ENCODE results near the gene PGM5.
"Not testable (repeated sequence)": the region's sequence is repeated elsewhere in the genome, so short reads cannot be mapped to it uniquely, and the experiment has no call there.

PGM5 gene

GRCh38 chr9:68356380-68357118, at the start of gene PGM5:
Gene PGM5 (plus strand): TSS chr9:68356611. CDS start chr9:68357128, 517 bp downstream.
- not testable (repeated sequence) for DNase-seq

- not testable (repeated sequence) for DNase-seq
These were observed 49.3 kb upstream of the PGM5 start for GRCh38 chr9:68307127-68307526.

DNA sequence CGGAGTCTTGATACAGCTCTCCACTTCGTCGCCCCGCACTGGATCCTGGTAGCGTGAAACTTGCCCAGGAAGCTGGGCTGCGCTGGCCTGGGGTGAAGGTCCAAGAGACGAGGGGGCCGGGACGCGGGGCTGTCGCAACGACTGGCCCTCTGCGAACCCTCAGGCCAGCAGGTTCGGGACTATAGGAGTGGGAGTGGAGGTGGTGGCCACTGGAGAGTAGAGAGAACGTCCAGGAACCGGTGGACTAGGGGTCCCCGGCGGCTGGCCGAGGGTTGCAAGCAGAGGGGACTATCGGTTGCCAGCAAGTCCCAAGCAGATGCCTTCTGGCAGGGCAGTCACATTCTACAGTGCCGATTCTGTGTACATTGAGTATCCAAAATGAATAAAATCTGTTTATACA, 48.8 kb upstream of the PGM5 start:
- not testable (repeated sequence) for DNase-seq

DNA sequence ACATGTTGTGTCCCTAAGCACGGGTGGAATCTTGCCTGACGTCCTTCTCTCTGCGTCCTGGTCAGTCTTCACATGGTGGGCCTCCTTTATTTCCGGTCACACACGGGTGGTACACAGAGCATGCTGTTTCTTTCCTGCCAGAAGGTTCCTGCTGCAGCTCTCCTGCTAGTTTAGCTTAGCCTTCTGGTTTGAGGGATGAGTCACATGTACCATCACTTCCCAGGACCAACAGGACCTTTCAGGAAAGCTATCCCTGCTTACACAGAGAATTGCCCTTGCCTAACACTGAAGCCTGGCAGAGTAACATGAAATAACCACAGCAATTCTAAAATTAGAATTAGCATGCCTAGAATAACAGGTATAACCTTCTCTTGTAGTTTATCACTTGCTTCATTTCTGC, 45.2 kb upstream of the PGM5 start:
- DNase-seq, result not testable (repeated sequence)

DNA sequence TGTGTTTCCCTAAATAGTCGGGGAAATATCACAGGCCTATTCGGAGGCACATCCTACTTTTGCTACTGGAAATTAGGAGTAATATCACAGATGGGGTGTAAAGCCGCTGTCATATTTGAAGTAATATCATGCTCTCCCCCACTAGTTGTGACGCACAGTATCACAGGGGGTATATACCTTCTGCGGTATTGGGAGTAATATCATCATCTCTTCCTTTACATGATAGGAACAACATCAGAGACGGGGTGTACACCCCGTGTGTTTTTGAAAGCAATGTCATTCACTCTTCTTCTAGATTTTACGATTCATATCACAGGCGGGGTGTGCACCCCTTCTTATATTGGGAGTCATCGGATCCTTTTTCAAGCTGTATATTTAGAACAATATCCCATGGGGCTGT, 38.2 kb upstream of the PGM5 start:
- DNase-seq, result not testable (repeated sequence)

GRCh38 chr9:68323749-68324148, 32.7 kb upstream of the PGM5 start:
- DNase-seq, result not testable (repeated sequence)

DNA sequence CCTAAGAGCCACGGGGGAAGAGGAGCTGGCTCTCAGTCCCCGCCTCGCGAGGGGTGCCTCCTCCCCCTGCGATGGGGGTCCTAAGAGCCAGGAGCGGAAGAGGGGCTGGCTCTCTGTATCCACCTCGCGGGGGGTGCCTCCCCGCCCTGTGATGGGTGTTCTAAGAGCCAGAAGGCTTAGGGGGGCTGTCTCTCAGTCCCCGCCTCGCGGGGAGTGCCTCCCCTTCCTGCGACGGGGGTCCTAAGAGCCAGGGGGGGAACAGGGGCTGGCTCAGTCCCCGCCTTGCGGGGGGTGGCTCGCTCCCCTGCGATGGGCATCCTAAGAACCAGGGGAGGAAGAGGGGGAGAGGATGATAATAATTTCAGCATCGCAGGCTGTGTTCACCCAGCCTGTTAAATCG, 31.9 kb upstream of the PGM5 start:
- DNase-seq, result not testable (repeated sequence)

DNA sequence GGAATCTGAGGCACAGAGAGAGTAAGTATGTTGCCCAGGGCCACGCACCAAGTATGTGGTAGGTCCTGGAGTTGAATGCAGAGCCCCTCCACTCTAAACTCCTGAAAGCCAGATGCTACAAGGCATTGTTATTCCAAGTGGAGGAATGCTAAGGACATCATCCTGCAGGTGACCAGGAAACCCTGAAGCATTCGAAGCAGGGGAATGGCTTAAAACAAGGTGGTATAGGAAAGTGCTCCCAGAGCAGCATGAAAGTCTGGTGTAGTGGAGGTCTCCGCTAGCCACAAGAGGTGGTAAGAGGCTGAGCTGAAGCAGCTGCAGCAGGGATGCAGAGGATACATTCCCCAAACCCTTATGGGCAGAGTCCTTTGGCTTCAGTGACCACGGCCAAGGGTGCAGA, 27.3 kb upstream of the PGM5 start:
- DNase-seq, result not testable (repeated sequence)

DNA sequence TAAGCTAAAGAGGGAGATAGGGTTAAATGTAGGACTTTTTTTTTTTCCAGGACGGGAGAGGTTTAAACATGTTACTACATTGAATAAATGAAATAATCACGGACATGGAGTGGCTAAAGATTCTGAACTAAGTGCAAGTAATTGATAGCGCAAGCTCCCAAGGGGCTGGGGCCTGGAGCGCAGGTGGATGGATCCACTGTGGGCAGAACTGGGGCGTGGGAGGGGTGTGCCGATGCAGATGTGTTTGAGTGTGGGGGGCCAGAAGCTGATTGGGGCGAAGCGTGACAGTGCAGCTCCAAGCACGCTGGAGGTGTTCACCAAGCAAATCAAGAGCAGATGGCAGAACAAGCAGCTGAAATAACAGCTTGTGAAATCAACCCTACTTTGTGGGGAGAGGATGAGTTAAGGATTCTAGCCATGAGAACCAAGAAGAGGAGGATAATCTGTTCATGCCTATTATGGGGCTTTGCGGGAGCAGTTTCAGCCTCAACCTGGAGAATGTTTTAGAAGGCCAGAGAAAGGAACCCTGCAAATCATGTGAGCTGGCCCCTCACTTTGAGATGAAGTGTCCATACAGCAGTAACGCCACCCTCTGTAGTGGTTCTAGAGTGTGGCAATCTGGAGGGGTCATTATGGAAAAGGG, 25.8 kb upstream of the PGM5 start:
- not testable (repeated sequence) for DNase-seq

DNA sequence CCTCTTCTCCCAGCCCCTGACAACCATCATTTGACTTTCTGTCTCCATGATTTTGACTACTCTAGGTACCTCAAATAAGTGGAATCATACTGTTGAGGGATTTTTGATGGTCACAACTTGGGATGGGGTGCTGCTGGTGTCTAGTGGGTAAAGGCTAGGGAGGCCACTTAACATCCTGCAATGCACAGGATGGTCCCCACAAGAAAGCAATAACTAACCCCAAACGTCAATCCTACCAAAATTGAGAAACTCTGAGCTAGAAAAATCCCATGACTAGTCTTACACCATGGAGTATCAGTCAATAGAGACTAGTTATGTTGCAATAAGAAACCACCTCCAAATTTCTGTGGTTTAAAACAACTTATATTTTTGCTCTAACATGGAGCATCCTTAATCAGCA, 24.3 kb upstream of the PGM5 start:
- not testable (repeated sequence) for DNase-seq

GRCh38 chr9:68335935-68336334, 20.5 kb upstream of the PGM5 start:
- DNase-seq, result not testable (repeated sequence)

GRCh38 chr9:68336639-68337339, 19.6 kb upstream of the PGM5 start:
- not testable (repeated sequence) for DNase-seq

- not testable (repeated sequence) for DNase-seq
These were observed 18.4 kb upstream of the PGM5 start for GRCh38 chr9:68338000-68338399.

DNA sequence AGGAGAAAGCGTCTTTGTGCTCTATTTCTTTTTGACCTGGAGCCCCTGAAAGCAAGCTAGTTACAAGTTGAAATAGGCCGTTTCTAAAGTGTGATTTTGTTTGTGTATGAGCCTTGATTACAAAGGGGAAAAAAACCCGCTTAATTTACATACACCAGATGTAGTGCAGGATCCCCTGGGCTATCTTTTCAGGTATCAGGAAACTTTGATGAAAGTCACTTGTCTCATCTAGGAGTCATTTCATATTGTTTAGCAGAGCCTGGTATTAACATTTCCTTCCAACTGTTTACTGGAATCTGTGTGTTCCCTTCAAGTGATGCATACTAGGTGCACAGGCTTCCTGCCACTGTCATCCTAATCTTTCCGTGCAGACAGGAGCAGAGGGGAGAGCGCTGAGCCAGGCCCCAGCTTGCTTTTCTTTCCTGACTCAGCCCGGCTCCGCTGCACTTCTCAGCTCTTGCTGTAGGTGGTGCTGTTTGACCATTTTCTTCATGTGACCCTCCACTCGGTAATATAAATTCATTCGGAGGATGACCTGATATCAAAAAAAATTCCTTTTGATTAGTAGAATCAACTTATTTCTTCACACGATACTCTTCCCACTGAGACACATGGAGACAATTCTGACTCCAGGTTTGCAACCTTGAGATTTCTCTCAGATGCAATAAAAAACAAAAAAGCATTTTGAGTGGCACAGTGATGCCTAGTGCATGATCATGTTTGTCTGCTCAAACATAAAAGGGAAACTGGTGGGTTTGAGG, 14.0 kb upstream of the PGM5 start:
- DNase-seq, result not testable (repeated sequence)

DNA sequence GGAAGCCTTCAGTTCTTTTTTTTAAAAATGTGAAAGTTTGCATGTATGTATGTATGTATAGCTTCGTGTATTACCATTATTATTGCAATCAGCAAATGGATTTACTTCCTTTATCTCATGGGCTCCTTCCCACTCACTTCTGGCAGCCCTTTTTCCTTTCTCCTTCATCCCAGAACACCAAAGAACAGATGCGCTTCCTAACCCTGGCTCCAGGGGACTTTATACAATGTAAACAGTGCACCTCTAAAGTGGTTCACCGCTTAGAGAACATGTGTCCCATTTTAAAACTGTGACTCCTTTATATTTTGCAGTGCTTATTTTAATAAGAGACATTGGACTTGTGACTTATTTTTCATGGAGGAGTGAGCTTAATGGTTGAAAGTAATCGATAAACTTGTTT, 13.2 kb upstream of the PGM5 start:
- not testable (repeated sequence) for DNase-seq

- not testable (repeated sequence) for DNase-seq
These were observed 12.4 kb upstream of the PGM5 start for GRCh38 chr9:68343992-68344391.

DNA sequence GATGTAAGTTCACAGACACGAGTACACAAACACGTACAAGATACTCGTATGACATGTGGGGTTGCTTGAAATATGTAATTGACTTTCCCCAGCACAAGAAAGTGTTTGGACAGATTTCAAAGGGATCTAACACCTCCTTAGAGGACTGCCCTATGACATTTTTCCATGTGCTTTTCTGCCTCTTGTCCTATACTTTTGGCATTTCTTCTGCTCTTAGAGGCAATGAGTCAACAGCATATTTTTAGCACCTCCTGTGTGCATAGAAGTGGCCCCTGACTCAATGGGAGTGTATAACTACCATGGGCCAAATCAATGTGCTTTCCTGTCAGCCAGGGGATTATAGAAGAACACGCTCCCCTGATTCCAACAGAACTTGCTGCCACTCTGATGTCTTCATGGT, 4.7 kb upstream of the PGM5 start:
- not testable (repeated sequence) for DNase-seq

DNA sequence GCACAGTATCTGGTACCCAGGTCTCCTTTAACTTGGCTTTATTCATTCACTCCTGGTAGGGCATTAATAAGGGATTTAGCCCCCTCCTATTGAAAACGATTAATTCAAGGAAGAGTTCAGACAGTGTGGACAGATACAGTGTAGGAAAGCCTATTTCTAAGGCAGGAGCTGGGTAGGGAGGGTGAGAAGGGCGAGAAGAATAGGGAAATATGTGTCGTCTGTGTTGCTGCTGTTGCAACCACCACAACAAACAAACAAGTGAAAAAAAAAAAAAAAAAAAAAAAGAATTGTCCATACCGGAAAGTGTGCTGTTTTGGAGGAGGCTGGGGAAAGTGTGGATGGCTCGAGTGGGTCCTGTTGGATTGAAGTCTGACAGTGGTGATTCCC, 425 bp upstream of the PGM5 start:
- DNase-seq, result not testable (repeated sequence)

DNA sequence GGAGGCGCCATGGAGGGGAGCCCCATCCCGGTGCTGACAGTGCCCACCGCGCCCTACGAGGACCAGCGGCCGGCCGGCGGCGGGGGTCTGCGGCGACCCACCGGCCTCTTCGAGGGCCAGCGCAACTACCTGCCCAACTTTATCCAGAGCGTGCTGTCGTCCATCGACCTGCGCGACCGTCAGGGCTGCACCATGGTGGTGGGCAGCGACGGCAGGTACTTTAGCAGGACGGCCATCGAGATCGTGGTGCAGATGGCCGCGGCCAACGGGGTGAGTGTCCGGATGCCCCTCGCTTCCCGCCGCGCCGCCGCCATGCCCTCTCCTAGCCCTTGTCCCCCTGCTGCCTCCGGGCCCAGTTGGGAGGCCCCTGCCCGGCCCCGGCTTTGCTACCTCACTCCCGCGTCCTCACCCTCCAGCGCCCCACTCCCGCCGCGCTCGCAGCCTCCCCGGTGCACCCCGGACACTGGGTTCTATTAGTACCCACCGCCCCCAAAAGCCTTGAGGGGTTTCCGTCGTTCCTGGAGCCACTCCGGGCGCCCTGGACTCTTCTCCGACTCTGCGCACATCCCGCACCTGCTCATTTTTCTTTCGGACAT, 806 bp downstream of the PGM5 start:
- not testable (repeated sequence) for DNase-seq

DNA sequence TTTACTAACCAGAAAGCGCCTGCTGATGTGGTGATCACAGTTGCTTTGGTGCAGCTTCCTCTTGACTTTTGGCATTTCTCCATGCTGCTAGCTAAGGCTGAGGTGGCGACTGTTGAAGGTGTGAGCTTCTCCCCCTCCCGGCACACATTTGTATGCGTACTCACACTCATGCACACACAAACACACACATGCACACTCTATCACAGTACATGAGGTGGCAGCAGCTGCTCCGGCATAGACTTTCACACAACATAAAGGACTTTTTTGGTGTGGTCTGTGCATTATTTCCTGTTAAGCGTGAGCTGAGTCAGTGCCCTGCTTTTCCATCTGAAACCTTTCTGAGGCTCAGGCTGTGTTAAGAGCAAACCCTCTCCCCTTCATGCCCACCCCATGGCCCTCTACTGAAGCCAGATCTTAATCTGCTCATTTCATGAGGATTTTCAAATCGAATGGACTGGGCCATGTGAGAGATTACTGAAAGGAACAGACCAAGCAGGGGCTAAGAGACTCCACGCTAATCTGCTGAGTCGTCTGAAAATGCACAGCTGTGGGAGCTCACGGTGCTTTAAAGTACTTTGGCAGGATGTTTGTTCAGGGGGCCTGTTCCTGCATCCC, 10.6 kb downstream of the PGM5 start:
- DNase-seq, result not testable (repeated sequence)

GRCh38 chr9:68375789-68376188, 19.4 kb downstream of the PGM5 start:
- DNase-seq, result not testable (repeated sequence)

GRCh38 chr9:68377723-68378122, 21.3 kb downstream of the PGM5 start:
- DNase-seq, result not testable (repeated sequence)

Measured in activated CD8-positive, alpha-beta memory T cell treated with anti-CD3 and anti-CD28 coated beads for 24 hours (primary cell).